Stimulated activated effector memory CD8-positive, alpha-beta T cell treated with anti-CD3 and anti-CD28 coated beads, Interleukin-12 subunit alpha, Interleukin-12 subunit beta, amount 100 ng/mL, for 72 hours (primary cell): Measurements from ENCODE around the gene FAM118A.
"Not testable (repeated sequence)": the region's sequence is repeated elsewhere in the genome, so short reads cannot be mapped to it uniquely, and the experiment has no call there.

Experiments used
- ATAC-seq: fragments of 150-1000 bp; cut with Tn5 transposase; 2 replicates; pipeline ENCODE4 v1.10.0; 2021
- DNase-seq, 2 donors: peaks; one replicate each; pipeline ENCODE4 v3.0.0; 2021 to 2022; ENCODE audit warnings: low spot score in 2 of 2
- H3K27ac Mint-ChIP-seq: one replicate; pipeline ENCODE4 v1.8.0; 2022; ENCODE audit warnings: mild to moderate bottlenecking, mixed read lengths
- H3K36me3 Mint-ChIP-seq: one replicate; pipeline ENCODE4 v1.8.0; 2022; ENCODE audit warnings: mild to moderate bottlenecking, mixed read lengths
- H3K4me1 Mint-ChIP-seq: one replicate; pipeline ENCODE4 v1.8.0; 2022; ENCODE audit warnings: mixed read lengths
- H3K4me3 Mint-ChIP-seq: one replicate; pipeline ENCODE4 v1.8.0; 2022; ENCODE audit warnings: mild to moderate bottlenecking, mixed read lengths
- H3K9me3 Mint-ChIP-seq: one replicate; pipeline ENCODE4 v1.8.0; 2022; ENCODE audit warnings: mixed read lengths

FAM118A gene

DNA sequence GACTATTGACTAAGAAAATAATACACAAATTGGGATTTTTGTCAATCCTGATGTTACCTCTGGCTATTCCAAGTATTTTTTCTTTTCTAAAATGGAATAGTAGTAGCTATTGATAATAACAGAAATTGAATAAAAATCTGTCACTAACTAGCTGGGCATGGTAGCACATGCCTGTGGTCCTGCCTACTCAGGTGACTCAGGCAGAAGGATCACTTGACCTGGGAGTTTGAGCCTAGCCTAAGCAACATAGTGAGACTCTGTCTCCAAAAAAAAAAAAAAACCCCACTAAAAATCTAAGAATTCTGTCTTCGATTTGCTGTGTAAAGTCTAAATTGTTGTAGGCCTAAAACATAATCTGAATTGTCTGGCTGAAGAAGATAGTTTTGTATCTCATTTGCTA, 42.2 kb downstream of the FAM118A start:
- no peak overlapping the region for H3K4me3 Mint-ChIP-seq
- no peaks in the 10 kb centered on the region for H3K9me3 Mint-ChIP-seq
- H3K4me1 Mint-ChIP-seq, result no peaks in the 10 kb centered on the region
- no peaks in the 10 kb centered on the region for H3K36me3 Mint-ChIP-seq
- DNase-seq, result no peak
- ATAC-seq, result no peak
- no peak overlapping the region for H3K27ac Mint-ChIP-seq

- H3K36me3 Mint-ChIP-seq, DNase-seq: not testable (repeated sequence)
Observed at GRCh38 chr22:45352757-45353156, 43.0 kb downstream of the FAM118A start.

GRCh38 chr22:45353786-45354185, 44.1 kb downstream of the FAM118A start:
- no peak overlapping the region for H3K4me3 Mint-ChIP-seq
- H3K9me3 Mint-ChIP-seq, result no peaks in the 10 kb centered on the region
- H3K4me1 Mint-ChIP-seq, result no peaks in the 10 kb centered on the region
- no peaks in the 10 kb centered on the region for H3K36me3 Mint-ChIP-seq
- DNase-seq (no peak), ATAC-seq (no peak)
- H3K27ac Mint-ChIP-seq, result no peak overlapping the region

More at GRCh38 chr22:45352757-45353156, 43.0 kb downstream of the FAM118A start:
- H3K4me1 Mint-ChIP-seq, H3K4me3 Mint-ChIP-seq, H3K9me3 Mint-ChIP-seq, H3K27ac Mint-ChIP-seq, ATAC-seq: not testable (repeated sequence)

- H3K36me3 Mint-ChIP-seq, result no peaks in the 10 kb centered on the region
- DNase-seq (no peak), ATAC-seq (no peak)
- no peaks in the 10 kb centered on the region for H3K4me1 Mint-ChIP-seq
- no peaks in the 10 kb centered on the region for H3K9me3 Mint-ChIP-seq
- H3K4me3 Mint-ChIP-seq, result no peak overlapping the region
- no peak overlapping the region for H3K27ac Mint-ChIP-seq
Observed at GRCh38 chr22:45357490-45357889, 47.8 kb downstream of the FAM118A start.

DNA sequence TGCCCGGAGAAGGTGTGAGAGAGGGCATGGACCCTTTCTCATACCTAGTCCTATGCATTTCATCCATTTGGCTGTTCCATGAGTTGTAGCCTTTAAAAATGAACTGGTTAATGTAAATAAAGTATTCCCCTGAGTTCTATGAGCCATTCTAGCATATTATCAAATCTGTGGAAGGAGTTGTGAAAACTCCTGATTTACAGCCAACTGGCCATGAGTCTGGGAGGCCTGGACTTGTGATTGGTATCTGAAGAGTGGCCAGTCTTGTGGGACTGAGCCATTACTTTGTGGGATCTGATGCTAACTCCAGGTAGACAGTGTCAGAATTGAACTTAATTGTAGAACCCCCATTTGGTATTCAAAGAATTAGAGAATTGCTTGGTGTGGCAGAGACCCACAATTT, 48.4 kb downstream of the FAM118A start:
- H3K27ac Mint-ChIP-seq, result no peak overlapping the region
- no peaks in the 10 kb centered on the region for H3K36me3 Mint-ChIP-seq
- DNase-seq, result no peak
- H3K4me3 Mint-ChIP-seq, result no peak overlapping the region
- H3K4me1 Mint-ChIP-seq, result no peaks in the 10 kb centered on the region
- ATAC-seq, result no peak
- no peaks in the 10 kb centered on the region for H3K9me3 Mint-ChIP-seq

- Mint-ChIP-seq H3K4me1 (no peaks in the 10 kb centered on the region), H3K36me3 (no peaks in the 10 kb centered on the region), H3K27ac (no peak overlapping the region), H3K4me3 (no peak overlapping the region), H3K9me3 (no peaks in the 10 kb centered on the region)
- DNase-seq (no peak), ATAC-seq (no peak)
Observed at GRCh38 chr22:45359627-45360026, 49.9 kb downstream of the FAM118A start.

GRCh38 chr22:45366713-45367112, 57.0 kb downstream of the FAM118A start:
- ATAC-seq, result no peak
- H3K9me3 Mint-ChIP-seq, result peaks cover 3% of the 10 kb centered on the region
- no peak overlapping the region for H3K27ac Mint-ChIP-seq
- no peak for DNase-seq
- no peak overlapping the region for H3K4me3 Mint-ChIP-seq
- H3K36me3 Mint-ChIP-seq, result no peaks in the 10 kb centered on the region
- no peaks in the 10 kb centered on the region for H3K4me1 Mint-ChIP-seq

- H3K9me3 Mint-ChIP-seq, DNase-seq, H3K36me3 Mint-ChIP-seq, H3K27ac Mint-ChIP-seq, H3K4me3 Mint-ChIP-seq, H3K4me1 Mint-ChIP-seq, ATAC-seq: not testable (repeated sequence)
Observed at GRCh38 chr22:45373592-45373991, 63.9 kb downstream of the FAM118A start.

- Mint-ChIP-seq H3K36me3 (no peaks in the 10 kb centered on the region), H3K4me3 (no peak overlapping the region), H3K27ac (no peak overlapping the region), H3K9me3 (no peaks in the 10 kb centered on the region), H3K4me1 (no peaks in the 10 kb centered on the region)
- ATAC-seq (peak; percentile 65), DNase-seq (no peak)
Observed at GRCh38 chr22:45376009-45376408, 66.3 kb downstream of the FAM118A start.

DNA sequence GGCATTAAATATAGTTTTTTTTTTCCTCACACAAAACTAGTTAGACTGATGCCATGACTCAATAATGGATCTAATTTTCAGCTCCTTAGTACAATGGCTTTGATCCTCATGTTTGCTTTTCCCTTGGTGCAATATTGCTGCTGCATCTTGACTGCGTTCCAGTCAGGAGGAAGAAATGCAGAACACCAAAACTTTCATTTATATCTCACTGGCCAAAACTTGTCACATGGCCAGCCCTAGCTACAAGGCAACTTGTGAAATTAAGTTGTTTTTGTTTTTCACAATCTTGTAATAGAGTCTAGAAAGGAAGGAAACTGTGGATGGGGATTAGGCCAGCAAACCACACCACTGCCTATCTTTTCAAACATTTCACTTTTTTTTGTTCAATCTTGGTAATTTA, 67.0 kb downstream of the FAM118A start:
- DNase-seq, result no peak
- no peaks in the 10 kb centered on the region for H3K36me3 Mint-ChIP-seq
- ATAC-seq, result no peak
- H3K27ac Mint-ChIP-seq, result no peak overlapping the region
- H3K9me3 Mint-ChIP-seq, result no peaks in the 10 kb centered on the region
- H3K4me1 Mint-ChIP-seq, result no peaks in the 10 kb centered on the region
- no peak overlapping the region for H3K4me3 Mint-ChIP-seq

GRCh38 chr22:45381348-45381747, 71.6 kb downstream of the FAM118A start:
- no peaks in the 10 kb centered on the region for H3K36me3 Mint-ChIP-seq
- H3K4me1 Mint-ChIP-seq, result no peaks in the 10 kb centered on the region
- H3K4me3 Mint-ChIP-seq, result no peak overlapping the region
- no peak for DNase-seq
- no peak for ATAC-seq
- H3K9me3 Mint-ChIP-seq, result no peaks in the 10 kb centered on the region
- H3K27ac Mint-ChIP-seq, result no peak overlapping the region

GRCh38 chr22:45389546-45389945, 79.8 kb downstream of the FAM118A start:
- Mint-ChIP-seq H3K27ac (no peak overlapping the region), H3K4me1 (no peaks in the 10 kb centered on the region), H3K36me3 (no peaks in the 10 kb centered on the region), H3K4me3 (no peak overlapping the region), H3K9me3 (no peaks in the 10 kb centered on the region)
- ATAC-seq, result no peak
- DNase-seq, result no peak
